ENCODE data around the gene APOLD1.

APOLD1 gene

GRCh38 chr12:12755923-12756322, 29.5 kb upstream of the APOLD1 start:
- no peak overlapping the region for H3K4me3 ChIP-seq (ENCODE audit: low read depth in 1 of 5, low read length in 5 of 5)
- H3K9ac ChIP-seq (ENCODE audit: low read length in 5 of 5) = no peak overlapping the region
- no peaks in the 10 kb centered on the region for H3K4me1 ChIP-seq (ENCODE audit: control insufficient read depth in 5 of 5, insufficient read depth in 5 of 5, low read length in 5 of 5)
- no peaks in the 10 kb centered on the region for H3K36me3 ChIP-seq (ENCODE audit: control insufficient read depth in 5 of 5, insufficient read depth in 5 of 5, low read length in 5 of 5)
- no peak overlapping the region for H3K27ac ChIP-seq (ENCODE audit: low read depth, low read length)
- H3K9me3 ChIP-seq (ENCODE audit: control insufficient read depth in 5 of 5, low read length in 5 of 5) = no peaks in the 10 kb centered on the region
- no peaks in the 10 kb centered on the region for H3K27me3 ChIP-seq (ENCODE audit: control insufficient read depth in 5 of 5, insufficient read depth in 4 of 5, low read length in 5 of 5)

DNA sequence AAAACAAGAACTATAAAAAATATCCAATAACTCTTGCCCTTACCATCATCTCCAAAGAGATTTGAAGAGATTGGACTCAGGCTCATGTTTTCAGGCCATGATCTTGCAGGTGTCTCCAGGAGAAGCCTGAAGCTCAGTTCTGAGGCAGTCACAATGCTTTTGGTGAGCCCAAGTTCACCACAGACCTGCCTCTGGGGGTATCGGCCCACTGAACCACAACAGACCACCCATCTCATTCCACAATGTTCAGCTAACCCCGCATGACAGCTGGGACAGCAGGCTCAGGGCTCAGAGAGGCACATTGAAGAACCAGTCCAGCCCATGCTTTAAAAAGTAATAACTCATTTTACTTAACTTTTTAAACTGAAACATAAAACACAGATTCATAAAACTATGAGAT, 28.3 kb upstream of the APOLD1 start:
- no peak overlapping the region for H3K4me3 ChIP-seq (ENCODE audit: low read depth in 1 of 5, low read length in 5 of 5)
- no peak overlapping the region for H3K9ac ChIP-seq (ENCODE audit: low read length in 5 of 5)
- no peak overlapping the region for H3K27ac ChIP-seq (ENCODE audit: low read depth, low read length)
- H3K9me3 ChIP-seq (ENCODE audit: control insufficient read depth in 5 of 5, low read length in 5 of 5) = no peaks in the 10 kb centered on the region
- H3K4me1 ChIP-seq (ENCODE audit: control insufficient read depth in 5 of 5, insufficient read depth in 5 of 5, low read length in 5 of 5) = no peaks in the 10 kb centered on the region
- H3K27me3 ChIP-seq (ENCODE audit: control insufficient read depth in 5 of 5, insufficient read depth in 4 of 5, low read length in 5 of 5) = no peaks in the 10 kb centered on the region
- H3K36me3 ChIP-seq (ENCODE audit: control insufficient read depth in 5 of 5, insufficient read depth in 5 of 5, low read length in 5 of 5) = no peaks in the 10 kb centered on the region

DNA sequence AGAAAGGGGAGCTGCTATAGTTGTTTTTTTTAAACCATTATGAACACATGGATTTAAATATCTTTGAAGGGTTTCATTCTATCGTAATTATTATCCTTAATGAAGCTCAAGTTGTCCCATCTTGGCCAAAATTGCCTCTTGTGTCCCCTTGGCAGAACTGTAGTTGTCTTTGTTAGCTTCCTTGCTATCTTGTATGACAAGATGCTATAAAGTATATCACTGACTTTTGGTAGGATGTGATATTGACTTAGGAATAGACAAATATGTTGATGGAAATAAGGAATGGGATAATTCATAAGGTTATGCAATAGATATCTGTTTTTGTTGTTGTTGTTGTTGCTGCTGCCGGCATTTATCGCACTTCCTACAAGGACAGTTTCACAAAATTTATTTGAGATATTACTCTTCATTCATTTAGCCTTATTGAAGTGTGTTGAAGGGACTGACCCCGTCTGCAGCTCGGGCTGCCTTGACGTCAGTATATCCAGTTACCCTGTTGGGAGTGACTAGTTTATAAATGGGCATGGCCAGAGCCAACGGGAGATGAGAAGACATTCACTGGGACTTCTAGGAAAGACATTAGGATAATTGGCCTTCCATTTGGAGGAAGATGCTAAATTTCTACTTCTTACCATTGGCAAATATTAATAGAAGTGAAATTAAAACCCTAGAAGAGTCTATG, 26.1 kb upstream of the APOLD1 start:
- H3K4me1 ChIP-seq (ENCODE audit: control insufficient read depth in 5 of 5, insufficient read depth in 5 of 5, low read length in 5 of 5) = no peaks in the 10 kb centered on the region
- no peaks in the 10 kb centered on the region for H3K36me3 ChIP-seq (ENCODE audit: control insufficient read depth in 5 of 5, insufficient read depth in 5 of 5, low read length in 5 of 5)
- H3K4me3 ChIP-seq (ENCODE audit: low read depth in 1 of 5, low read length in 5 of 5) = no peak overlapping the region
- no peak overlapping the region for H3K27ac ChIP-seq (ENCODE audit: low read depth, low read length)
- H3K9ac ChIP-seq (ENCODE audit: low read length in 5 of 5) = no peak overlapping the region
- H3K9me3 ChIP-seq (ENCODE audit: control insufficient read depth in 5 of 5, low read length in 5 of 5) = no peaks in the 10 kb centered on the region
- no peaks in the 10 kb centered on the region for H3K27me3 ChIP-seq (ENCODE audit: control insufficient read depth in 5 of 5, insufficient read depth in 4 of 5, low read length in 5 of 5)

DNA sequence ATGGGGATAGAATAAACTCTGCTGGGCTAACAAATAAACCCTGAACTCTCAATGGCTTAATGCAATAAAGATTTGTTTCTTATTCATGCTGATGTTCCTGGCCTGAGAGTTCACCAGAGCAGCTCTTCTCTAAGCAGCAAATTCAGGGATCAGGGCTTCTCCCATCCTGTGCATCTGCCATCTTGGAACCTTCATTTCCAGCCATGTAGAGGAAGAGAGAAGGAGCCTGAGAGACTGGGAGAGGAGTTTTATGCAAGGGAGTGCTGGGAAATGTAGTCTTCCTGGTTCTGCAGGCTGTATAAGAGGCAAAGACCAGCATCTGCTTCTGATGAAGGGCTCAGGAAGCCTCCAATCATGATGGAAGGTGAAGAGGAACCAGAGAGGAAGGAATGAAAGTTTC, 20.6 kb upstream of the APOLD1 start:
- Histone ChIP-seq H3K27ac (ENCODE audit: low read depth, low read length) (no peak overlapping the region), H3K4me3 (ENCODE audit: low read depth in 1 of 5, low read length in 5 of 5) (no peak overlapping the region), H3K27me3 (ENCODE audit: control insufficient read depth in 5 of 5, insufficient read depth in 4 of 5, low read length in 5 of 5) (no peaks in the 10 kb centered on the region), H3K9me3 (ENCODE audit: control insufficient read depth in 5 of 5, low read length in 5 of 5) (no peaks in the 10 kb centered on the region), H3K36me3 (ENCODE audit: control insufficient read depth in 5 of 5, insufficient read depth in 5 of 5, low read length in 5 of 5) (no peaks in the 10 kb centered on the region), H3K9ac (ENCODE audit: low read length in 5 of 5) (no peak overlapping the region), H3K4me1 (ENCODE audit: control insufficient read depth in 5 of 5, insufficient read depth in 5 of 5, low read length in 5 of 5) (no peaks in the 10 kb centered on the region)

- H3K9me3 ChIP-seq (ENCODE audit: control insufficient read depth in 5 of 5, low read length in 5 of 5) = peaks cover 0 to 3% (median 0%) of the 10 kb centered on the region in 5 donors
- H3K4me3 ChIP-seq (ENCODE audit: low read depth in 1 of 5, low read length in 5 of 5) = no peak overlapping the region
- no peak overlapping the region for H3K27ac ChIP-seq (ENCODE audit: low read depth, low read length)
- H3K4me1 ChIP-seq (ENCODE audit: control insufficient read depth in 5 of 5, insufficient read depth in 5 of 5, low read length in 5 of 5) = peaks cover 0 to 3% (median 0%) of the 10 kb centered on the region in 5 donors
- H3K36me3 ChIP-seq (ENCODE audit: control insufficient read depth in 5 of 5, insufficient read depth in 5 of 5, low read length in 5 of 5) = no peaks in the 10 kb centered on the region
- H3K9ac ChIP-seq (ENCODE audit: low read length in 5 of 5) = no peak overlapping the region
- H3K27me3 ChIP-seq (ENCODE audit: control insufficient read depth in 5 of 5, insufficient read depth in 4 of 5, low read length in 5 of 5) = no peaks in the 10 kb centered on the region
These were observed 15.2 kb upstream of the APOLD1 start for GRCh38 chr12:12770262-12770661.

DNA sequence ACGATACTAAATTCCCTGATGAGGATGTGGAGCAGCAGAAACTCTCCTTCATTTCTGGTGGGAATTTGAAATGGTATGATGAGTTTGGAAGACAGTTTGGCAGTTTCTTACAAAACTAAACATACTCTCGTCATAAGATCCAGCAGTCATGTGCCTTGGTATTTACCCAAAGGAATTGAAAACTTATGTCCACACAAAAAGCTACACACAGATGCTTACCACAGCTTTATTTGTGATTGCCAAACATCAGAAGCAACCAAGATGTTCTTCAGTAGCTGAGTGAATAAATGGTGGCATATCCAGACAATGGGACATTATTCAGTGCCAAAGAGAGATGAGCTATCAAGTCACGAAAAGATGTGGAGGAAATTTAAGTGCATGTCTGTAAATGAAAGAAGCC, 10.7 kb upstream of the APOLD1 start:
- Histone ChIP-seq H3K4me3 (ENCODE audit: low read depth in 1 of 5, low read length in 5 of 5) (no peak overlapping the region), H3K9ac (ENCODE audit: low read length in 5 of 5) (no peak overlapping the region), H3K36me3 (ENCODE audit: control insufficient read depth in 5 of 5, insufficient read depth in 5 of 5, low read length in 5 of 5) (no peaks in the 10 kb centered on the region), H3K9me3 (ENCODE audit: control insufficient read depth in 5 of 5, low read length in 5 of 5) (peaks cover 0 to 3% (median 0%) of the 10 kb centered on the region in 5 donors), H3K4me1 (ENCODE audit: control insufficient read depth in 5 of 5, insufficient read depth in 5 of 5, low read length in 5 of 5) (peaks cover 0 to 11% (median 5%) of the 10 kb centered on the region in 5 donors), H3K27ac (ENCODE audit: low read depth, low read length) (no peak overlapping the region), H3K27me3 (ENCODE audit: control insufficient read depth in 5 of 5, insufficient read depth in 4 of 5, low read length in 5 of 5) (no peaks in the 10 kb centered on the region)

DNA sequence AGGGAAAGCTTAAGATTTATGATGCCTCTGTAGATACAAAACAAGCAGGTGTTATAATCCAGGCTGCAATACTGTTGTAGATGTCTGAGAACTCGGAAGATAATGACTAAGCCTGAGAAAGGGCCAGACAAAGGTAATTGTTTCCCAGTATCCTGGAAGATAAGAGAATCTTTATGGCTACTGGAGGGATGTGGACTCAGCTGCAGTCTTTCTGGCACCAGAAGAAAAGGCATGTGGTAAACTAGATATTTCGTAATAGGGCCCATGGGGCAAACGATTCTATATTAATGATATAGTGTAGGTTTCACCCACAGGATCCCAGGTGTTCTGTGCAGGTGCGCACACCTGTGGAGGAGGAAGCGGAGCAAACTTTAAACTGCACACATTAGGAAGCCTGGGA, 9.2 kb upstream of the APOLD1 start:
- Histone ChIP-seq H3K9me3 (ENCODE audit: control insufficient read depth in 5 of 5, low read length in 5 of 5) (no peaks in the 10 kb centered on the region), H3K9ac (ENCODE audit: low read length in 5 of 5) (no peak overlapping the region), H3K4me1 (ENCODE audit: control insufficient read depth in 5 of 5, insufficient read depth in 5 of 5, low read length in 5 of 5) (peaks cover 0 to 10% (median 5%) of the 10 kb centered on the region in 5 donors), H3K4me3 (ENCODE audit: low read depth in 1 of 5, low read length in 5 of 5) (no peak overlapping the region), H3K27ac (ENCODE audit: low read depth, low read length) (no peak overlapping the region), H3K36me3 (ENCODE audit: control insufficient read depth in 5 of 5, insufficient read depth in 5 of 5, low read length in 5 of 5) (no peaks in the 10 kb centered on the region), H3K27me3 (ENCODE audit: control insufficient read depth in 5 of 5, insufficient read depth in 4 of 5, low read length in 5 of 5) (no peaks in the 10 kb centered on the region)

DNA sequence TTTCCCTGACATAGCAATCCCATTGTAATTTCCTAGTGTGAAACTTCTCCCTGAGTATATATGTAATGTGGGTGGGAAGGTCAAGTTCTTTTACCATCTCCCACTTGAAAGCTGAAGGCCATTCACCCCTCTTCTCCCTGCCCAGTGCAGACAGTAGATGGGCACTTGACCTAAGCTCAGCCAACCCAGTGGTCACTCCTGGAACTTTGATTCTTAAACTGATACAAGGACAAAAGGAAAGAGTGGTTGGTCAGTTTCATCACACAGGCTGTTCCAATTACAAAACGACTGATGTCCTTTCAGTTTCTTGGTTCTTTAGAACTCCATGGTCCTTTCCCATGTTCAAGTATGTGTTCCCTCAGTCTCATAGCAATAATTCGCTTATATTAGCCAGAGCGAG, 8.4 kb upstream of the APOLD1 start:
- Histone ChIP-seq H3K9me3 (ENCODE audit: control insufficient read depth in 5 of 5, low read length in 5 of 5) (no peaks in the 10 kb centered on the region), H3K4me3 (ENCODE audit: low read depth in 1 of 5, low read length in 5 of 5) (no peak overlapping the region), H3K9ac (ENCODE audit: low read length in 5 of 5) (no peak overlapping the region), H3K36me3 (ENCODE audit: control insufficient read depth in 5 of 5, insufficient read depth in 5 of 5, low read length in 5 of 5) (no peaks in the 10 kb centered on the region), H3K27me3 (ENCODE audit: control insufficient read depth in 5 of 5, insufficient read depth in 4 of 5, low read length in 5 of 5) (no peaks in the 10 kb centered on the region), H3K4me1 (ENCODE audit: control insufficient read depth in 5 of 5, insufficient read depth in 5 of 5, low read length in 5 of 5) (peaks cover 0 to 8% (median 5%) of the 10 kb centered on the region in 5 donors), H3K27ac (ENCODE audit: low read depth, low read length) (no peak overlapping the region)

- Histone ChIP-seq H3K9me3 (ENCODE audit: control insufficient read depth in 5 of 5, low read length in 5 of 5) (no peaks in the 10 kb centered on the region), H3K27ac (ENCODE audit: low read depth, low read length) (no peak overlapping the region), H3K4me1 (ENCODE audit: control insufficient read depth in 5 of 5, insufficient read depth in 5 of 5, low read length in 5 of 5) (peaks cover 0 to 8% (median 5%) of the 10 kb centered on the region in 5 donors), H3K36me3 (ENCODE audit: control insufficient read depth in 5 of 5, insufficient read depth in 5 of 5, low read length in 5 of 5) (no peaks in the 10 kb centered on the region), H3K9ac (ENCODE audit: low read length in 5 of 5) (no peak overlapping the region), H3K27me3 (ENCODE audit: control insufficient read depth in 5 of 5, insufficient read depth in 4 of 5, low read length in 5 of 5) (no peaks in the 10 kb centered on the region), H3K4me3 (ENCODE audit: low read depth in 1 of 5, low read length in 5 of 5) (no peak overlapping the region)
These were observed 6.5 kb upstream of the APOLD1 start for GRCh38 chr12:12779007-12779406.

DNA sequence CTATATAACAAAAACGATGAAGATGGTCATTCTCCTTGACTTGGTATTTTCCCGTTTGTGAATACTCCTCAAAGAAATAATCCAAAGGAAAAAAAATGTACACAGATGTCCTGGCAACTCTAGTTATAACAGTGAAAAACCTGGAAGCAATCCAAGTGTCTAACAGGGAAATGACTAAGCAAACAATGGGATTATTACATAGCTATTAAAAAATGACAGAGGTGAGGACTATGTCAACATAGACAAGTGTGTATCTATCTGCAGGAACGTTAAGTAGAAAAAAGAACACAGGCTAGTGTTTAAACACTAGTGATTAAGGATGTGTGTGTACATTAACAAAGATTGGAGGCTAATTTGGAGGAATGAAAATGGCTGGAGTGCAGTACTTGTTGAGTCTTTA, 5.9 kb upstream of the APOLD1 start:
- Histone ChIP-seq H3K4me3 (ENCODE audit: low read depth in 1 of 5, low read length in 5 of 5) (no peak overlapping the region), H3K27me3 (ENCODE audit: control insufficient read depth in 5 of 5, insufficient read depth in 4 of 5, low read length in 5 of 5) (no peaks in the 10 kb centered on the region), H3K36me3 (ENCODE audit: control insufficient read depth in 5 of 5, insufficient read depth in 5 of 5, low read length in 5 of 5) (no peaks in the 10 kb centered on the region), H3K27ac (ENCODE audit: low read depth, low read length) (no peak overlapping the region), H3K4me1 (ENCODE audit: control insufficient read depth in 5 of 5, insufficient read depth in 5 of 5, low read length in 5 of 5) (peaks cover 0 to 13% (median 7%) of the 10 kb centered on the region in 5 donors), H3K9me3 (ENCODE audit: control insufficient read depth in 5 of 5, low read length in 5 of 5) (no peaks in the 10 kb centered on the region), H3K9ac (ENCODE audit: low read length in 5 of 5) (no peak overlapping the region)
